Glomerular endothelial cell (primary cell): Measurements from ENCODE around the gene FAIM2. TPM values are rescaled to one million over a fixed set of nuclear protein-coding genes. Genes with fewer than 3 reads are reported as not detected.
A peak's percentile ranks its signal among the peaks of the same experiment; 100 is the strongest.

Experiments
- DNase-seq: peaks from one replicate; pipeline ENCODE4 v3.0.0-alpha.2; 2011; ENCODE audit warnings: low read depth, low spot score; ENCODE audit errors: extremely low read depth
- total RNA-seq: library from RNA; depleted of rRNA; stranded (reverse); fragments of >200 nt; gene quantifications from 2 replicates; pipeline ENCODE4 v1.2.3, GENCODE V29; 2015

FAIM2 gene
- total RNA-seq, result not detected in 2 replicates

DNA sequence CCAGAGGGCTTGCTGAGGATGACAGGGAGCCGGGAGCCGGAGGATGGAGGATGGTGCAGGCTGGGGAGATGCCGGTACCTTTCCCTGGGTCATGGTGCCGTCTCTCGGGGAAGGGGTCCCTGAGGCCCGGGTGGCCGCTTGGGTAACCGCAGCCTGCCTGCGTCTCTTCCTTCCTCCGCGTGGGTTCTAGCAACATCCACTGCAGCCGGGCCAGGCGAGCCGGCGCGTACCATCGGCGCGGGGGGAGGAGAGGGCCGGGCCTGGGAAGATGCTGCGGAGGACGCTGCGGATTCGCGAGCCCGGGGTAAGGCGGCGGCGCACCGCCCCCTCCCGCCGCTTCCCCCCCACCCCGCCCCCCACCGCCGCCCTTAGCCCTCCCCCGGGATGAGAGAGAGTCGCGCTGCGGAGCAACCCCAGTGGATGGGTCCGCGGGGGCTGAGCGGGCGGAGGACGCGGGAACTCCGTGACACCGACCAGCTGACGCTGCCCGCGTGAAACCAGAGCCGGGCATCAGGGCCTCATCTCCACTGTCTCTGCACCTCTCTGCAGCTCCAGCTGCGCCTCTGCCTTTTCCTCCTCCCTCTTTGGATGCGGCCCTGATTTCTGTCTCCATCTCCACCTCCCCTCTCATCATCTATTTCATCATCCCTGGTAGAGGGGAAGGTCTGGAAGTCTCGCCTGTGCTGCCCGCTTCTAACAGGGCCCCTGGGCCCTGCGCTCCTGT lies at the start of gene FAIM2:
FAIM2 (minus strand) TSS at position 201 of the 724 bp plus-strand sequence; CDS start at position 93, 108 bp downstream.
- DNase-seq, result no peak

DNA sequence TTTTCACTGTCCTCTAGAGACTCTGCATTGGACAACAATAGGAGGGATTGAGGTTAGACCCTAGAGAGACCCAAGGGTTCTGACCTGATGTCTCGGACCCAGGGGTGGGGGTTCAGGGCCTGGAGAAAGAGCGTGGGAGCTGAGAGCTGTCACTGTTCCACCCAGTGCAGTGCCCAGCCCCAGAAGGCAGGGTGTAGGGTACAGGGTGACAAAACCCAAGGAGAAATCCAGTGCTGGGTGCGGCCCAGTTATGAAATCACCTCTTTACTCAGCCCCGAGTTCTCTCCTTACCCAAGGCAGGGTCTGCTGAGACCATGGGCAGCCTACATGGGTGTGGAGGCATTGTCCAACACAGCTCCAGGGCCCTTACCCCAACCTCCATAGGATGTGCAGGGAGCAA lies 49.5 kb upstream of the FAIM2 start:
- no peak for DNase-seq

DNA sequence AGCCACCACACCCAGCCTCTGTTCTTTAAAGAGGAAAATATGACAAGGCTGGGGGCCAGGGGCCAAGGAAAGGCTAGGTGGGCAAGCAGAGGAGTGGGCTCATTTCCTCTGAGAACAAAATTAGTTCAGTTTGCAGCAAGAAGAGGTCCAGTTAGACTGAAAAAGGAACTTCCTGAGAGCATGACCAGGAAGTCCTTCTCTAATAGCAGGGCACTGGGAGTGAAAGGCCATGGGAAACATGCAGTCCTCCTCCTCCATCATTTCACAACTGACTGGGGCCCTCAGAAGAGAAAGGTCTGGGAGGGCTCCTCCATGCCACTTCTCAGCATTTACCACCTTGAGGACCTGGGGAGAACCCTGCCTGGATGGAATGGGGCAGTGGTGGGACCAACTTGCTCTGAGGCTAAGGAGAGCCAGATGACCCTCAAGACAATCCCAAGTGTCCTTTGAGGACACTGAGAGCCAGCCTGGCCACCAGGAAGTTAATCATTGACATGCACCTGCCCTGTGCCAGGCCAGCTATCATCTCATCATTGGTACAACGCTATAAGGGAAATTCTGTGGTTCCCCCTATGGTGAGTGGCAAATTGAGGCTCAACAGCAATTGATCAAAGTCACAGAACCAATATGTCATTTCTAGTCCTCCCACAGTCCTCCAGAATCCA lies 48.8 kb upstream of the FAIM2 start:
- DNase-seq, result no peak

DNA sequence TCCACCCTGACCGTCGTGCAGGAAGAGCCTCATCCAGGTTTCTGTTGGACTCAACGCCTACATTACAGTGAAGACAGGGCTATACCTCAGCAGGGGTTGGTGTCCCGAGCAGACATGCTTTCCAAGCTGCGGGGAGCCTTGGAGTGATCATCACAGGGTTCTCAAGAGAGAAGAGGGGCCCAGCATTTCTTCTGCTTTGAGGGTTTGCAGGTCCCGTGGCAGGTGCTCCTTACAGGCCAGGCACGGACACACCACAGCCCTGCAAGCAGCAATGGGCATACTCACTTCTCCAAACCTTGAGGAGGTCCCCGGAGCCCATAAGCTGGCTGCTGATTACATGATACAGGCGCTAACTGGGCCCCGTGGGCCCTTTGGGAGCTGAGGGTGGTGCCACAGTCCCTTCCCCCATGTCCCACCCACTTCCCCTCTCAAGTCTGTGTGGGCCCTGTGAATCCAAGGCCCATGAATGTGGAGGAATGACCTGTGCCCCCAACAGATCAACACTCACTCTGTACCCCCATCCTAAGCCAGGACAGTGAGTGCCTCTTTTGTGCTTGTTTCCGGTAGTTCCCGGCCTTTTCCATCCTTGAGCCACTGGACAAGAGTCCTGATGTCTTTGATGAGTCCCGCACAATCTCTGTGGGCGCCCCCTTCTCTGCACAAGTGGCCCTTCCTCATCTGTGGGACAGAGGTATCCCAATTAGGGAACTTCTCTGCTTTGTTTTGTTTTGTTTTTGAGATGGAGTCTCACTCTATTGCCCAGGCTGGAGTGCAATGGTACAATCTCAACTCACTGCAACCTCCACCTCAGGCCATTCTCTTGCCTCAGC lies 47.9 kb upstream of the FAIM2 start:
- no peak for DNase-seq

GRCh38 chr12:49950273-49951251 lies 46.9 kb upstream of the FAIM2 start, which contains the start of gene AQP2:
Gene AQP2 (plus strand): TSS chr12:49950737. CDS start chr12:49950831, 94 bp downstream.
- DNase-seq, result no peak

GRCh38 chr12:49949866-49950265 lies 46.2 kb upstream of the FAIM2 start:
- no peak for DNase-seq

GRCh38 chr12:49948866-49949845 lies 45.5 kb upstream of the FAIM2 start:
- no peak for DNase-seq

DNA sequence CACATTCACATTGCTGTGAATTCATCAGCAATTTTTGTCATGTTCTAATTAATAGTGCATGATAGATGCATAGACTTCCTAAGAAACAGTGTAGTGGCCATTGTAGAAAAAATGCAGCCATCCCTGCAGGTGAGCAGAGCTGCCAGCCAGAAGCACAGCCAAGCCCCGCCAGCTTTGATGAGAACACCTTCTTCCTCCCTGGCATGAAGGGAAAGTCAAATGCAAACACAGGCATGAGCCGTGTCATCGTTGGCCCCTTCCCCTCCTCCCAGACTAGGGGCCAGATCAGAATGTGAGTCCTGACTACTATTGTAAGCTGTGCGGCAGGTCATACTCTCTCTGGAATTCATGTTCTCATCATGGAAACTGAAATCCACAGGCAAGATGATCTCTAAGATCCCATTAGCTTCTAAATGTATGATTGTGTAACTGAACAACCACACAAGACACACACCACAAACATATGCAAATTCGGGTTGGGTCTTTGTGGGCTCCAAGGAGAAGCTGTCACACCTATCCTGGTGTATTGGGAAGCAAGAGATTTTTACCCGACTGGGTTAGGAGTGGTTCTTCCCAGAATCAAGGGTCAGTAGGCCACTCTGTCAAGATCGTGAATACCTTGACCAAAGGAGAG lies 44.0 kb upstream of the FAIM2 start:
- no peak for DNase-seq

- no peak for DNase-seq
Measured at GRCh38 chr12:49946497-49946896, 42.8 kb upstream of the FAIM2 start.

GRCh38 chr12:49946086-49946485 lies 42.4 kb upstream of the FAIM2 start:
- no peak for DNase-seq

DNA sequence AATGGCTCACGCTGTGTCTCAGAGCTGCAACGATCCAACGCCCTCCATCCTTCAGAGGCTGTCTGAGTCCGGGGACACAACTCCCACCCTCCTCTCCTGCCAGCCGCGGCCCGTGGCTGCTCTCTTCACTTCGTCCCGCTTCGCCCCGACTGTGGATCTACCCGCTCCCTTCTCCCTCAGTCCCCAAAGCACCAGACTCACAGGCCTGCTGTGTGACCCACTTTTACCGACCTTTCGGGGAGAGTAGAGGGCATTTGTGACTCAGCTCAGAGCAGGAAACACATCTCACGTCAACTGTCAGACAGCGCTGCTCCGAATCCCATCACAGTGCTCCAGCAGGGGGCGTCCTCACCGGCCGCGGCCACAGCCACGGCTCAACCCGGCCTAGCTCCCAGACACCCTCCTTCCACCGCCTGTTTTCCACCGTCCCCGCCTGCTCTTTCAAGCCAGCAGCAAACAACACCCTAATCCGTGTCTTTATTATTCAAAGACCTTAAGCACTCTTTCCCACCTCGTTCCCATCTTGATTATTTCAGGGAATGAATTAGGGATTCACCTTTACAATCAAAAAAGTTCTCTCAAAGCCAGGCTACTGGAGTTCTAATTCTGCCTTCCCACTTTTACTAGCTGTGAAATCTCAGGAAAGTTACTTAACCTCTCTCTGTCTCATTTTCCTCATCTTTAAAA lies 41.8 kb upstream of the FAIM2 start:
- peak; percentile 33 for DNase-seq

- no peak for DNase-seq
Measured at GRCh38 chr12:49944718-49945117, 41.0 kb upstream of the FAIM2 start.

GRCh38 chr12:49944046-49944445 lies 40.3 kb upstream of the FAIM2 start:
- no peak for DNase-seq

- DNase-seq, result no peak
Measured at GRCh38 chr12:49943625-49943960, 39.9 kb upstream of the FAIM2 start.

DNA sequence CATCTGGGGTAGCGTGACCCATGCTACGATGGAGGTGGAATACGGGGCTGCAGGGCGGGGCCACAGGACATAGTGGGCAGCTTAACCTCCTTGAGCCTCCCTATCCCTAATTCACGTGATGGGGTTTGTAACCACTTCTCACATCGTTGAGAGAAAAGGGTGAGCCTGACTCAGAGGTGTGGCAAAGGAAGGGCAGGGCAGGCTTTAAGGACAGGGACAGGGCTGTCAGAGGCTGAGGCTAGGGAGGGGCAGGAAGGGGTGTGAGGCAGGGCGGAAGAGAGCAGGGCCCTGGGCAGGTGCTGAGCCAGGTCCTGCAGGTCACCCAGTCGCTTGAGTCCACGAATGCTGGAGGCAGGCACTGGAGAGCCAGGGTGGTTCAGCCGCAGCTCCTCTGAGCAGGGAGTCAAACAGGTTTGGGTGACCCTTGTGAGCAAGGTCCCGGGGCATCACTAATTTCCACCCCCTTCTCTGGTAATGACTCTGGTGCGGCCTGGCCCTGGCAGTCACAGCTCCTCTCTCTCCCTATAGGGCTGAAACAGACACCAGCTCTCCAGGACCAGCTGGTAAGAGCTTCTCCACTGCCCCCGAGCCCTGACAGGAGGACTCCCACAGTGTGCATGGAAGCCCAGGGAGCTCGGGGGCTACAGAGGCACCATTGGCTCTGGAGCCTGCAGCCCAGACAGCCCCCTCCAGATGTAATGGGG lies 39.4 kb upstream of the FAIM2 start:
- no peak for DNase-seq

DNA sequence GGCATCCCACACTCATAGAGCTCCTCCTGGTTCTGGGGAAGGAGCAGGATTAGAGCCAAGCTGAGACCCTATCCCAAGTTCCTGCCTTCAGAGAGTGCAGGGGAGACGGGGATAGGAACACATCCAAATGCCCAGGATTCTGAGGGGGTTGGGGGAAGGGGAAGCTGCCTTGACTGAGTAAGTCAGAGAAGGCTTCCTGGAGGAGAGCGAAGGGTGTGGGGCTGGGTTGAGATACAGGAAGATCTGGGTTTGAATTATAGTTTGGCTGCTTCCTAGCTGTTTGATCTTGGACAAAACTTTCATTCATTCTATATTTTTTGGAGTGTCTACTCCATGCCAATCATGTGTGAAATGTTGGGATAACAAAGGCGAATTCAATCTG lies 38.8 kb upstream of the FAIM2 start:
- no peak for DNase-seq
